HG02763 (cell line): ENCODE measurements around the gene PRLHR.

ENCODE experiments used
- ATAC-seq: cut with Tn5 transposase; IDR thresholded peaks from one replicate; pipeline ENCODE4 v1.9.1; 2021; ENCODE audit warnings: mild to moderate bottlenecking, moderate library complexity; ENCODE audit not compliant: unreplicated experiment

Gene PRLHR

GRCh38 chr10:118587881-118588651 lies 7.4 kb downstream of the PRLHR start:
- ATAC-seq, result no peak

- ATAC-seq, result no peak
These were observed 8.5 kb downstream of the PRLHR start for GRCh38 chr10:118586911-118587310.

- no peak for ATAC-seq
These were observed 9.7 kb downstream of the PRLHR start for GRCh38 chr10:118585794-118586193.

- no peak for ATAC-seq
These were observed 10.2 kb downstream of the PRLHR start for GRCh38 chr10:118585234-118585633.

GRCh38 chr10:118584181-118584954 lies 11.1 kb downstream of the PRLHR start:
- no peak for ATAC-seq

GRCh38 chr10:118583611-118584010 lies 11.8 kb downstream of the PRLHR start:
- ATAC-seq, result no peak

- no peak for ATAC-seq
These were observed 12.9 kb downstream of the PRLHR start for GRCh38 chr10:118582511-118582910.

- ATAC-seq, result no peak
These were observed 14.1 kb downstream of the PRLHR start for GRCh38 chr10:118581340-118581739.

GRCh38 chr10:118580702-118581101 lies 14.7 kb downstream of the PRLHR start:
- ATAC-seq, result no peak

- ATAC-seq, result no peak
These were observed 21.9 kb downstream of the PRLHR start for GRCh38 chr10:118573512-118573911.

- no peak for ATAC-seq
These were observed 23.0 kb downstream of the PRLHR start for GRCh38 chr10:118572256-118573041.

- ATAC-seq, result no peak
These were observed 24.3 kb downstream of the PRLHR start for GRCh38 chr10:118571123-118571522.

- no peak for ATAC-seq
These were observed 24.9 kb downstream of the PRLHR start for GRCh38 chr10:118570591-118570990.

GRCh38 chr10:118569882-118570252 lies 25.6 kb downstream of the PRLHR start:
- ATAC-seq, result no peak

- ATAC-seq, result no peak
These were observed 26.1 kb downstream of the PRLHR start for GRCh38 chr10:118569241-118569881.

- no peak for ATAC-seq
These were observed 27.1 kb downstream of the PRLHR start for GRCh38 chr10:118568327-118568848.

- ATAC-seq, result no peak
These were observed 27.7 kb downstream of the PRLHR start for GRCh38 chr10:118567701-118568248.

- ATAC-seq, result no peak
These were observed 28.5 kb downstream of the PRLHR start for GRCh38 chr10:118566911-118567310.

- no peak for ATAC-seq
These were observed 30.0 kb downstream of the PRLHR start for GRCh38 chr10:118565301-118566075.

- ATAC-seq, result no peak
These were observed 30.8 kb downstream of the PRLHR start for GRCh38 chr10:118564652-118565051.
